ENCODE results near the gene RPRD1B.
A peak's percentile ranks its signal among the peaks of the same experiment; 100 is the strongest.

RPRD1B gene

DNA sequence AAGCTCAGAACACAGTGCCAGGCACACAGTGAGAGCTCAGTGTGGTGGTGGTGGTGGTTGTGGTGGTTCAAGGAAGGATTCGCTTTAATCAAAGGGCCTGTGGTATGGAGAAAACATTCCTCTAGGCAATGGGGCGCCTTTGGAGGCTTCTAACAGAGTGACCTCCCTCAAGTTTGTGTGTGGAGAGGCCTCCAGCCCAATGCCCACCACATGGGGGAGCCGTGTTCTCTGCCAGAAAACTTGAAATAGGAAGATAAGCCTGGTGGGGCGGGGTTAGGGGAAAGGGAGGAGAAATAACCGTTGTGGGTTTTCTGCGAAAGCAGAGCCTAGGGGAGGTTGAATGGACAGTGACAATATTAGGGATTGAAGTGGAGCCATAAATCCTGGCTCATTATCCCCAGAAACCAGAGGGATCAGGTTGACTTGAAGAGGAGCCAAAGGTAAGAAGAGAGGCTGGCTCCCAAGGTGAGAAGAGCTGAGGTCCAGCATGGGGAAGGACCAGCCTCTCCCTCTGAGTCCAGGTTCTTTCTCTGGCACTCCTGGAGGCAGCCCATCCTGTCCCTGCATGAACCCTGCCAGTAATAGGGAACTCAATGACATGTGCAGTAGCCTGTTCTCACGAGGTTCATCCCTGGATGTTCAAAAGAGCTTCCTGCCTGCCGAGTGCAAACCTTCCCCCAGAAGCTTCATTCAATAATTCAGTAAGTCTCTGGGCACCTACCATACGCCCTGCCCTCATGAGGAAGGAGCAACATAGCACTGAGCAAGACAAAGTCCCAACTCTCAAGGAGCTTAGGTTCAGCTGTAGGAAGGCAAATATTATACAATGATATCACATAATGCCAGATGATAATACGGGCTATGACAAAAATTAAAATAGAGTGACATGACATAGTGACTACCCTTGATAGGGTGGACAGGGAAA, 80.1 kb downstream of the RPRD1B start:
- no peaks in the 10 kb centered on the region for H3K36me3 ChIP-seq (ENCODE audit: control insufficient read depth, insufficient read depth, low read length)
- TF ChIP-seq, protein P1, sequence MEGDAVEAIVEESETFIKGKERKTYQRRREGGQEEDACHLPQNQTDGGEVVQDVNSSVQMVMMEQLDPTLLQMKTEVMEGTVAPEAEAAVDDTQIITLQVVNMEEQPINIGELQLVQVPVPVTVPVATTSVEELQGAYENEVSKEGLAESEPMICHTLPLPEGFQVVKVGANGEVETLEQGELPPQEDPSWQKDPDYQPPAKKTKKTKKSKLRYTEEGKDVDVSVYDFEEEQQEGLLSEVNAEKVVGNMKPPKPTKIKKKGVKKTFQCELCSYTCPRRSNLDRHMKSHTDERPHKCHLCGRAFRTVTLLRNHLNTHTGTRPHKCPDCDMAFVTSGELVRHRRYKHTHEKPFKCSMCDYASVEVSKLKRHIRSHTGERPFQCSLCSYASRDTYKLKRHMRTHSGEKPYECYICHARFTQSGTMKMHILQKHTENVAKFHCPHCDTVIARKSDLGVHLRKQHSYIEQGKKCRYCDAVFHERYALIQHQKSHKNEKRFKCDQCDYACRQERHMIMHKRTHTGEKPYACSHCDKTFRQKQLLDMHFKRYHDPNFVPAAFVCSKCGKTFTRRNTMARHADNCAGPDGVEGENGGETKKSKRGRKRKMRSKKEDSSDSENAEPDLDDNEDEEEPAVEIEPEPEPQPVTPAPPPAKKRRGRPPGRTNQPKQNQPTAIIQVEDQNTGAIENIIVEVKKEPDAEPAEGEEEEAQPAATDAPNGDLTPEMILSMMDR (IDR thresholded peaks at IDR 0.05; ENCODE audit: insufficient read depth, low read length, poor library complexity, severe bottlenecking), result peak; percentile 35
- H3K4me3 ChIP-seq (replicated peaks; ENCODE audit: low read depth, low read length), result no peak overlapping the region
- no peak for DNase-seq (ENCODE audit: extremely low read depth, insufficient read length)
- H3K27me3 ChIP-seq (replicated peaks; ENCODE audit: control insufficient read depth, insufficient read depth, low read length), result no peaks in the 10 kb centered on the region

DNA sequence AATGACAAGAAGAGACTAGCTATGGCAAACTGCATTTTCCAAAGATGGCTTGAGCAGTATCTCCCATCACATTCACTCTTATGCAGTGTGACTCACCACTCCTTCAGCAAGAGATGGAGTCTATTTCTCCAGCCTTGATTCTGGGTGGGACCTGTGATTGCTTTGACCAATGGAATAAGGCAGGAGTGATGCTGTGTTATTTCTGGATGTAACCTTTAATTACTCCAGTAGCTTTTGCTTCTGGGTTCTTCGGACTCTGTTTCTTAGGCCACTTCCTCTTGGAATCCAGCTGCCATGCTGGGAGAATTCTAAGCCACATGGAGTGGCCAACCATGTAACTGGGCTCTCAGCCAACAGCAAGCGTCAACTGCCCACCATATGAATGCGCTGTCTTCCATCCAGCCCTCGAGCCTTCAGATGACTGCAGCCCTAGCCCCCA, 80.8 kb downstream of the RPRD1B start:
- Histone ChIP-seq H3K27me3 (replicated peaks; ENCODE audit: control insufficient read depth, insufficient read depth, low read length) (no peaks in the 10 kb centered on the region), H3K36me3 (ENCODE audit: control insufficient read depth, insufficient read depth, low read length) (no peaks in the 10 kb centered on the region), H3K4me3 (replicated peaks; ENCODE audit: low read depth, low read length) (no peak overlapping the region)
- no peak for DNase-seq (ENCODE audit: extremely low read depth, insufficient read length)
- TF ChIP-seq, protein P1 (IDR thresholded peaks at IDR 0.05; ENCODE audit: insufficient read depth, low read length, poor library complexity, severe bottlenecking), result no peak

DNA sequence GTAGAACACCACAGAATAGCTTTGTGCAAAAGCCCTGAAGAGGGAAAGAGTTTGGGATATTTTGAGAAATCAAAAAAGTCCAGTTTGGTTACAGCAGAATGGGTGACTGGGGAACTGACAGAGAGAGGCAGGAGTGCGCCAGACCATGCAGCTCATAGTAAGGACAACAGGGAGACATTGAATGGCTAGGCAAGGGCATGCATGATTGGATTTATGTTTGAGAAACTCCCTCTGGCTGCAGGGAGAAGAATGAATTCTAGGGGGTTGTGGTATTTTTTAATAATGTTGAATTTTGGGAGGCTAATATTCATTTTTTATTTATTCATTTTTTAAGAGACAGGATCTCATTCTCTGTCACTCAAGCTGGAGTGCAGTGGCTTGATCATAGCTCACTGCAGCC, 81.7 kb downstream of the RPRD1B start:
- no peak for DNase-seq (ENCODE audit: extremely low read depth, insufficient read length)
- no peak overlapping the region for H3K4me3 ChIP-seq (replicated peaks; ENCODE audit: low read depth, low read length)
- no peaks in the 10 kb centered on the region for H3K36me3 ChIP-seq (ENCODE audit: control insufficient read depth, insufficient read depth, low read length)
- no peaks in the 10 kb centered on the region for H3K27me3 ChIP-seq (replicated peaks; ENCODE audit: control insufficient read depth, insufficient read depth, low read length)
- TF ChIP-seq, protein P1 (IDR thresholded peaks at IDR 0.05; ENCODE audit: insufficient read depth, low read length, poor library complexity, severe bottlenecking), result no peak

DNA sequence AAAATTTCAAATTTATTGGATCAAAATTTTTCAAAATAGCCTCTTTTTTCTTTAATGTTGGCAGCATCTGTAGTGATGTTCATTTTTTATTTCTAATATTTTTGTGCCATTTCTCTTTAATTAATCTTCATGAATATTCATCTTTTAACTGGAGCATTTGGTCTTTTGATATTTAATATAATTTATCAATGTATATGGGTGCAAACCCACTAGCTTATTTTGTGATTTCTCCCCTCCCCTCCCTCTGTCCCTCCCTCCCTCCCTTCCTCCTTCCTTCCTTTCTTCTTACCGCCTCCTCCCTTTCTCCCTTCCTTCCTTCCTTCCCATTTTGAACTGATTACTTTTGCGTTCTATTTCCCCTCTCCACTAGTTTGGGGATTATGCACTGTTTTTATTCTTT, 82.3 kb downstream of the RPRD1B start:
- no peaks in the 10 kb centered on the region for H3K36me3 ChIP-seq (ENCODE audit: control insufficient read depth, insufficient read depth, low read length)
- DNase-seq (ENCODE audit: extremely low read depth, insufficient read length), result no peak
- H3K27me3 ChIP-seq (replicated peaks; ENCODE audit: control insufficient read depth, insufficient read depth, low read length), result no peaks in the 10 kb centered on the region
- TF ChIP-seq, protein P1 (IDR thresholded peaks at IDR 0.05; ENCODE audit: insufficient read depth, low read length, poor library complexity, severe bottlenecking), result no peak
- H3K4me3 ChIP-seq (replicated peaks; ENCODE audit: low read depth, low read length), result no peak overlapping the region

DNA sequence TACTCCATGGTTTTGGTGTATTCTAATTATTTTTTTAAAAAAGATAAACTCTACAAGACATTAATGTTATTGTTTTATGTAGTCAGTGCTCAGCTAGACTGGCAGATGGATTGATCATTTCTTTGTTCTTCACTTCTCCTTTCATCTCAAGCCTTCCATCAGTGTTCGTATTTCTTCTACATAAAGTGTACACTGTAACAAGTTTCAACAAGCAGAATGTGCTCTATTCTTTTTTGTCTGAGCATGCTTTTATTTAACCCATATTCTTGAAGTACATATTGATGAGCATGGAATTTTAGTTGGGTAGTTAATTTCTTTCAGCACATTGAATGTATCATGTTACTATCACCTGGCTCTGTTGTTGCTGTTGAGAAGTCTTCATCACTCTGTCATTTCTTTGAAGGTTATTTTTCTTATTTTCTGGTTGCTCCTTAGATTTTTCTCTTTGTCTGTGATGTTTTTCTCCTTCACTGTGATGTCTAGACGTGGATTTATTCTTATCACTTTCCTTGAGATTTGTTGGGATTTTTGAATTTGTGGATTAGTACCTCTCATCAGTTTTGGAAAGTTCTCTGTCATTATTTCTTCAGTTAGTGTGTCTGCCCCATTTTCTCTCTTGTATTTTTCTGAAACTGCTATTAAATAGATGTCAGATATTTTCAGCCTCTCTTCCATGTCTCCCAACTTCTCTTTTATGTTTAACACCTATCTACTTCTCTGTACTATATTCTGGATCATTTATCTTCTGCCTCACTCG, 83.0 kb downstream of the RPRD1B start:
- no peaks in the 10 kb centered on the region for H3K27me3 ChIP-seq (replicated peaks; ENCODE audit: control insufficient read depth, insufficient read depth, low read length)
- H3K36me3 ChIP-seq (ENCODE audit: control insufficient read depth, insufficient read depth, low read length), result no peaks in the 10 kb centered on the region
- no peak overlapping the region for H3K4me3 ChIP-seq (replicated peaks; ENCODE audit: low read depth, low read length)
- TF ChIP-seq, protein P1 (IDR thresholded peaks at IDR 0.05; ENCODE audit: insufficient read depth, low read length, poor library complexity, severe bottlenecking), result no peak
- no peak for DNase-seq (ENCODE audit: extremely low read depth, insufficient read length)

Data from GM06990 (cell line).